HEK293T (cell line): ENCODE data around the gene FHOD1.

Experiments
- CTCF ChIA-PET: fragments of 350-600 bp; formaldehyde crosslinking; extraction: SDS; loops from one replicate; lab custom pipeline; 2021; ENCODE audit warnings: antibody characterized with exemption, inconsistent platforms; lab: Yijun Ruan, JAX
- POLR2A ChIA-PET: fragments of 350-600 bp; formaldehyde crosslinking; extraction: SDS; loops from one replicate; lab custom pipeline; 2020; ENCODE audit warnings: antibody characterized with exemption, inconsistent platforms; lab: Yijun Ruan, JAX
- DNase-seq: peaks from one replicate; pipeline ENCODE4 v3.0.0; 2012; ENCODE audit warnings: mixed read lengths; ENCODE audit errors: extremely low spot score
- ARNT ChIP-seq: fragments of 450-650 bp; IDR thresholded peaks from 2 replicates; pipeline ENCODE4 v1.6.1; 2017; ENCODE audit warnings: mild to moderate bottlenecking
- BHLHE40 ChIP-seq: fragments of 450-650 bp; IDR thresholded peaks from 2 replicates; pipeline ENCODE4 v1.6.1; 2016; ENCODE audit warnings: mild to moderate bottlenecking, moderate library complexity, borderline replicate concordance
- CTBP1 ChIP-seq: fragments of 450-650 bp; IDR thresholded peaks from 2 replicates; pipeline ENCODE4 v1.6.1; 2016; ENCODE audit warnings: borderline replicate concordance
- ELF4 ChIP-seq: fragments of 450-650 bp; IDR thresholded peaks from 2 replicates; pipeline ENCODE4 v1.6.1; 2017; ENCODE audit warnings: antibody characterized with exemption
- FOXA1 ChIP-seq: fragments of 450-650 bp; IDR thresholded peaks from 2 replicates; pipeline ENCODE4 v1.6.1; 2016; ENCODE audit warnings: mild to moderate bottlenecking
- FOXK2 ChIP-seq: fragments of 450-650 bp; IDR thresholded peaks from 2 replicates; pipeline ENCODE4 v1.6.1; 2016; ENCODE audit warnings: mild to moderate bottlenecking
- FOXM1 ChIP-seq: fragments of 450-650 bp; IDR thresholded peaks from 2 replicates; pipeline ENCODE4 v1.6.1; 2017; ENCODE audit warnings: mild to moderate bottlenecking, borderline replicate concordance
- HDGF ChIP-seq: fragments of 450-650 bp; IDR thresholded peaks from 2 replicates; pipeline ENCODE4 v1.6.1; 2017; ENCODE audit warnings: antibody characterized with exemption, borderline replicate concordance
- L3MBTL2 ChIP-seq: fragments of 450-650 bp; conservative IDR thresholded peaks from 2 replicates; pipeline ENCODE4 v1.6.1; 2016; ENCODE audit warnings: mild to moderate bottlenecking
- LEF1 ChIP-seq: fragments of 450-650 bp; IDR thresholded peaks from 2 replicates; pipeline ENCODE4 v1.6.1; 2017; ENCODE audit warnings: mild to moderate bottlenecking, borderline replicate concordance
- NFRKB ChIP-seq: fragments of 450-650 bp; IDR thresholded peaks from 2 replicates; pipeline ENCODE4 v1.6.1; 2016; ENCODE audit warnings: mild to moderate bottlenecking, moderate library complexity
- PKNOX1 ChIP-seq: fragments of 450-650 bp; IDR thresholded peaks from 2 replicates; pipeline ENCODE4 v1.6.1; 2016
- SP1 ChIP-seq: fragments of 450-650 bp; IDR thresholded peaks from 2 replicates; pipeline ENCODE4 v1.6.1; 2017
- SUZ12 ChIP-seq: fragments of 450-650 bp; IDR thresholded peaks from 2 replicates; pipeline ENCODE4 v1.6.1; 2016; ENCODE audit warnings: mild to moderate bottlenecking
- TARDBP ChIP-seq: fragments of 450-650 bp; IDR thresholded peaks from 2 replicates; pipeline ENCODE4 v1.6.1; 2016
- ZNF384 ChIP-seq: fragments of 450-650 bp; IDR thresholded peaks from 2 replicates; pipeline ENCODE4 v1.6.1; 2016

The FHOD1 gene

GRCh38 chr16:67281536-67282446, 34.5 kb upstream of the FHOD1 start:
- no peak for DNase-seq
- TF ChIP-seq ZNF384: no peak
- no peak for TF ChIP-seq PKNOX1
- TF ChIP-seq SUZ12: no peak
- no peak for TF ChIP-seq HDGF
- no peak for TF ChIP-seq L3MBTL2
- no peak for TF ChIP-seq ARNT
- no peak for TF ChIP-seq TARDBP
- no peak for TF ChIP-seq ELF4
- TF ChIP-seq FOXK2: no peak
- no peak for TF ChIP-seq FOXA1
- no peak for TF ChIP-seq NFRKB
- ChIA-PET CTCF (interaction anchor here (1.1 kb wide), 1 partner anchor 21 kb away, joined by 3 read pairs; no protein-coding TSS in a partner anchor), POLR2A (no interaction called here)

- POLR2A ChIA-PET: no interaction called here
- CTCF ChIA-PET: interaction anchor here (0.6 kb wide), 1 partner anchor 186 kb away, joined by 4 read pairs; no protein-coding TSS in a partner anchor
- TF ChIP-seq ZNF384 (no peak), FOXA1 (no peak), NFRKB (no peak), CTBP1 (no peak), SUZ12 (no peak), TARDBP (no peak), L3MBTL2 (no peak), ARNT (no peak), FOXK2 (no peak), HDGF (no peak), FOXM1 (no peak), LEF1 (no peak), ELF4 (no peak), BHLHE40 (no peak)
- DNase-seq: no peak
Observed at GRCh38 chr16:67280090-67281015, 33.1 kb upstream of the FHOD1 start.

- TF ChIP-seq SP1 (no peak), ELF4 (no peak), ARNT (0 out of 2 replicates have a peak, but pooled peaks have one; percentile 39), LEF1 (peak; percentile 79; the same call in 1 of the 2 replicates), L3MBTL2 (peak; percentile 76)
- peak; percentile 95 for DNase-seq
- POLR2A ChIA-PET: interaction anchor here (1.2 to 1.3 kb wide), 2 partner anchors 31 to 52 kb away, joined by 3 read pairs; partner anchors contain the start of gene TMEM208
- CTCF ChIA-PET: interaction anchor here (1.2 to 1.4 kb wide), 3 partner anchors 11 to 60 kb away, joined by 3 to 5 read pairs (median 5); partner anchors contain the start of genes KCTD19 and LRRC36
Observed at GRCh38 chr16:67279296-67280089, 32.2 kb upstream of the FHOD1 start, which contains the start of gene PLEKHG4. Gene PLEKHG4 (plus strand): TSS chr16:67279532. CDS start chr16:67280045, 513 bp downstream.

- no peak for TF ChIP-seq FOXM1
- no peak for TF ChIP-seq FOXA1
- no peak for TF ChIP-seq ARNT
- peak; percentile 47 for TF ChIP-seq L3MBTL2
- TF ChIP-seq CTBP1: no peak
- no peak for TF ChIP-seq ZNF384
- no peak for TF ChIP-seq PKNOX1
- no peak for TF ChIP-seq BHLHE40
- CTCF ChIA-PET: interaction anchor here (0.9 to 1.4 kb wide), 4 partner anchors 12 to 138 kb away, joined by 3 to 5 read pairs (median 4); partner anchors contain the start of genes KCTD19, LRRC36 and ZDHHC1
- peak; percentile 57 for DNase-seq
- POLR2A ChIA-PET: interaction anchor here (0.6 to 1.3 kb wide), 4 partner anchors 11 to 59 kb away, joined by 3 read pairs; partner anchors contain the start of gene TMEM208
Observed at GRCh38 chr16:67278773-67279295, 31.6 kb upstream of the FHOD1 start.
